Mesenchymal stem cell (in vitro differentiated cells and primary cell): Measurements from ENCODE around the gene OR4D6.

Source experiments
- DNase-seq: peaks from one replicate; pipeline ENCODE4 v3.0.0-alpha.2; 2013
- H2AFZ ChIP-seq: one replicate; pipeline ENCODE4 v1.6.1; 2013; ENCODE audit warnings: low read depth, mild to moderate bottlenecking, control low read depth, inconsistent platforms, low read length, moderate library complexity
- H2AK5ac ChIP-seq: 2 replicates; pipeline ENCODE4 v1.6.1; 2013; ENCODE audit warnings: low read length, moderate library complexity, mild to moderate bottlenecking, inconsistent platforms; ENCODE audit not compliant: severe bottlenecking
- H2BK120ac ChIP-seq: one replicate; pipeline ENCODE4 v1.6.1; 2013; ENCODE audit warnings: low read depth, mild to moderate bottlenecking, inconsistent platforms, low read length, moderate library complexity
- H2BK12ac ChIP-seq, 2 experiments: one replicate each; pipeline ENCODE4 v1.6.1; 2013; ENCODE audit warnings: inconsistent platforms in 2 of 2, low read length in 2 of 2, mild to moderate bottlenecking in 2 of 2, moderate library complexity in 2 of 2, control low read depth in 1 of 2
- H2BK15ac ChIP-seq: one replicate; pipeline ENCODE4 v1.6.1; 2013; ENCODE audit warnings: mild to moderate bottlenecking, low read depth, inconsistent platforms; ENCODE audit not compliant: poor library complexity, severe bottlenecking
- H2BK5ac ChIP-seq: 2 replicates; pipeline ENCODE4 v1.6.1; 2013; ENCODE audit warnings: low read depth, mild to moderate bottlenecking, low read length, control low read depth, inconsistent platforms; ENCODE audit not compliant: poor library complexity, severe bottlenecking
- H3K14ac ChIP-seq, 2 experiments: one replicate each; pipeline ENCODE4 v1.6.1; 2013; ENCODE audit warnings: inconsistent platforms in 2 of 2, low read length in 2 of 2, control low read depth in 1 of 2, mild to moderate bottlenecking in 1 of 2, moderate library complexity in 1 of 2
- H3K18ac ChIP-seq, 2 experiments: one replicate each; pipeline ENCODE4 v1.6.1; 2013; ENCODE audit warnings: inconsistent platforms in 2 of 2, low read length in 2 of 2, control low read depth in 1 of 2, low read depth in 1 of 2, mild to moderate bottlenecking in 1 of 2
- H3K23ac ChIP-seq, 2 experiments: one replicate each; pipeline ENCODE4 v1.6.1; 2013; ENCODE audit warnings: inconsistent platforms in 2 of 2, low read length in 2 of 2, mild to moderate bottlenecking in 2 of 2, moderate library complexity in 2 of 2, control low read depth in 1 of 2
- H3K27ac ChIP-seq: 2 replicates; pipeline ENCODE4 v1.5.1; 2013; ENCODE audit warnings: mild to moderate bottlenecking, moderate library complexity, low read length, control low read depth, inconsistent platforms; ENCODE audit not compliant: poor library complexity, severe bottlenecking
- H3K27me3 ChIP-seq, 2 experiments: 2 replicates each; pipeline versions ENCODE4 v1.6.1 to v1.7.0; 2013; ENCODE audit warnings: low read length in 2 of 2, mild to moderate bottlenecking in 2 of 2, moderate library complexity in 2 of 2, control low read depth in 1 of 2, inconsistent platforms in 1 of 2; ENCODE audit not compliant: control insufficient read depth in 1 of 2, insufficient read depth in 1 of 2
- H3K36me3 ChIP-seq, 2 experiments: 2 replicates each; pipeline versions ENCODE4 v1.6.1 to v1.7.0; 2013; ENCODE audit warnings: low read length in 2 of 2, control low read depth in 1 of 2, inconsistent platforms in 1 of 2, low read depth in 1 of 2, mild to moderate bottlenecking in 1 of 2; ENCODE audit not compliant: insufficient read depth in 2 of 2, control insufficient read depth in 1 of 2
- H3K4ac ChIP-seq, 2 experiments: one replicate each; pipeline ENCODE4 v1.6.1; 2013; ENCODE audit warnings: inconsistent platforms in 2 of 2, low read length in 2 of 2, mild to moderate bottlenecking in 2 of 2, moderate library complexity in 2 of 2, control low read depth in 1 of 2, low read depth in 1 of 2
- H3K4me1 ChIP-seq: 2 replicates; pipeline ENCODE4 v1.6.1; 2013; ENCODE audit warnings: low read depth, low read length, control low read depth; ENCODE audit not compliant: control insufficient read depth, insufficient read depth
- H3K4me2 ChIP-seq: 2 replicates; pipeline ENCODE4 v1.6.1; 2013; ENCODE audit warnings: low read length, mild to moderate bottlenecking, inconsistent platforms; ENCODE audit not compliant: poor library complexity, severe bottlenecking
- H3K4me3 ChIP-seq, 2 experiments: 2 replicates each; pipeline versions ENCODE4 v1.5.1 to v1.7.0; 2013; ENCODE audit warnings: low read length in 2 of 2, mild to moderate bottlenecking in 2 of 2, control low read depth in 1 of 2, low read depth in 1 of 2; ENCODE audit not compliant: insufficient read depth in 1 of 2
- H3K79me1 ChIP-seq: replicated peaks from 2 replicates; pipeline ENCODE4 v1.6.1; 2013; ENCODE audit warnings: mild to moderate bottlenecking, control low read depth, low read length, inconsistent platforms; ENCODE audit not compliant: poor library complexity, severe bottlenecking
- H3K9ac ChIP-seq: 2 replicates; pipeline ENCODE4 v1.7.0; 2013; ENCODE audit warnings: mild to moderate bottlenecking, low read length, moderate library complexity
- H3K9me3 ChIP-seq: 2 replicates; pipeline ENCODE4 v1.7.0; 2013; ENCODE audit warnings: mild to moderate bottlenecking, low read length; ENCODE audit not compliant: control insufficient read depth
- H4K8ac ChIP-seq: one replicate; pipeline ENCODE4 v1.6.1; 2013; ENCODE audit warnings: inconsistent platforms, mild to moderate bottlenecking, low read length, moderate library complexity
- H4K91ac ChIP-seq: one replicate; pipeline ENCODE4 v1.6.1; 2013; ENCODE audit warnings: mild to moderate bottlenecking, low read length, inconsistent platforms
- WGBS: methylation state at CpG from one replicate; pipeline ENCODE4 v1.1.7; 2013; ENCODE audit warnings: mixed read lengths; 5-methylcytosine and 5-hydroxymethylcytosine counted together

OR4D6 gene

GRCh38 chr11:59463190-59463641 is 6.5 kb downstream of the OR4D6 start:
- no peak overlapping the region for H3K14ac ChIP-seq
- H2BK5ac ChIP-seq: no peak overlapping the region
- H3K27me3 ChIP-seq: no peaks in the 10 kb centered on the region
- DNase-seq: no peak
- H2AFZ ChIP-seq: no peak overlapping the region
- no peak overlapping the region for H4K91ac ChIP-seq
- no peak overlapping the region for H2BK120ac ChIP-seq
- WGBS: 62% methylated on average over 5 of the region's 5 CpGs
- H3K27ac ChIP-seq: no peak overlapping the region
- no peak overlapping the region for H2AK5ac ChIP-seq
- H3K23ac ChIP-seq: no peak overlapping the region
- no peak overlapping the region for H2BK15ac ChIP-seq
- H3K9me3 ChIP-seq: no peaks in the 10 kb centered on the region
- H3K4me3 ChIP-seq: peak overlapping the region in 1 of 2 experiments; percentile 59
- no peak overlapping the region for H3K18ac ChIP-seq
- H3K9ac ChIP-seq: peak overlapping the region; percentile 36
- no peak overlapping the region for H4K8ac ChIP-seq
- no peaks in the 10 kb centered on the region for H3K79me1 ChIP-seq
- H3K4me1 ChIP-seq: no peaks in the 10 kb centered on the region
- H3K4me2 ChIP-seq: no peak overlapping the region
- no peak overlapping the region for H2BK12ac ChIP-seq
- H3K36me3 ChIP-seq: no peaks in the 10 kb centered on the region
- H3K4ac ChIP-seq: no peak overlapping the region

- no peaks in the 10 kb centered on the region for H3K36me3 ChIP-seq
- H2AK5ac ChIP-seq: no peak within 1 kb of the TSS
- no peak within 1 kb of the TSS for H3K9ac ChIP-seq
- no peak within 1 kb of the TSS for H4K91ac ChIP-seq
- no peak within 1 kb of the TSS for H3K18ac ChIP-seq
- no peak for DNase-seq
- H3K4me1 ChIP-seq: no peaks in the 10 kb centered on the region
- H2BK120ac ChIP-seq: no peak within 1 kb of the TSS
- no peak within 1 kb of the TSS for H3K4ac ChIP-seq
- no peak within 1 kb of the TSS for H3K14ac ChIP-seq
- H3K4me2 ChIP-seq: no peak within 1 kb of the TSS
- no peak within 1 kb of the TSS for H2AFZ ChIP-seq
- no peak within 1 kb of the TSS for H3K23ac ChIP-seq
- no peak within 1 kb of the TSS for H3K4me3 ChIP-seq
- no peak within 1 kb of the TSS for H2BK15ac ChIP-seq
- no peaks in the 10 kb centered on the region for H3K79me1 ChIP-seq
- no peak within 1 kb of the TSS for H2BK12ac ChIP-seq
- no peaks in the 10 kb centered on the region for H3K9me3 ChIP-seq
- H2BK5ac ChIP-seq: no peak within 1 kb of the TSS
- H4K8ac ChIP-seq: no peak within 1 kb of the TSS
- H3K27me3 ChIP-seq: no peaks in the 10 kb centered on the region
- H3K27ac ChIP-seq: no peak within 1 kb of the TSS
Observed at GRCh38 chr11:59473015-59473414, 16.3 kb downstream of the OR4D6 start, which contains the start of gene OR4D10. Gene OR4D10, plus strand, starts transcription at chr11:59473315. Its CDS starts 4,115 bp downstream, at chr11:59477430.

GRCh38 chr11:59475176-59475575 is 18.4 kb downstream of the OR4D6 start:
- Histone ChIP-seq H3K27ac (no peak overlapping the region), H3K4me1 (no peaks in the 10 kb centered on the region), H3K9ac (no peak overlapping the region), H3K27me3 (no peaks in the 10 kb centered on the region), H3K4ac (no peak overlapping the region), H2AFZ (no peak overlapping the region), H2BK15ac (no peak overlapping the region), H3K36me3 (no peaks in the 10 kb centered on the region), H2AK5ac (no peak overlapping the region), H2BK5ac (no peak overlapping the region), H2BK120ac (no peak overlapping the region), H3K18ac (no peak overlapping the region), H3K4me3 (no peak overlapping the region), H4K8ac (no peak overlapping the region), H3K79me1 (no peaks in the 10 kb centered on the region), H3K4me2 (no peak overlapping the region), H4K91ac (no peak overlapping the region), H3K9me3 (no peaks in the 10 kb centered on the region), H3K14ac (no peak overlapping the region), H3K23ac (no peak overlapping the region), H2BK12ac (no peak overlapping the region)
- no peak for DNase-seq
- WGBS: 89% methylated on average over 6 of the region's 9 CpGs

- H3K9me3 ChIP-seq: no peaks in the 10 kb centered on the region
Observed at GRCh38 chr11:59479906-59480305, 23.1 kb downstream of the OR4D6 start.

More at GRCh38 chr11:59479906-59480305, 23.1 kb downstream of the OR4D6 start:
- Histone ChIP-seq H2BK120ac (no peak overlapping the region), H3K23ac (no peak overlapping the region), H2BK5ac (no peak overlapping the region), H3K18ac (no peak overlapping the region), H3K9ac (no peak overlapping the region), H3K27me3 (no peaks in the 10 kb centered on the region), H3K79me1 (no peaks in the 10 kb centered on the region), H3K4me3 (no peak overlapping the region), H2BK15ac (no peak overlapping the region), H3K27ac (no peak overlapping the region), H4K8ac (no peak overlapping the region), H2AFZ (no peak overlapping the region), H2AK5ac (no peak overlapping the region), H3K14ac (no peak overlapping the region), H3K4me2 (no peak overlapping the region), H3K36me3 (no peaks in the 10 kb centered on the region), H2BK12ac (no peak overlapping the region), H4K91ac (no peak overlapping the region), H3K4me1 (no peaks in the 10 kb centered on the region), H3K4ac (no peak overlapping the region)
- DNase-seq: no peak
